ENCODE measurements around the gene NNMT.

- TF ChIP-seq CTCF (IDR thresholded peaks at IDR 0.05 in 2 of 3, conservative IDR thresholded peaks at IDR 0.05 in 1 of 3; ENCODE audit: borderline replicate concordance in 1 of 3, insufficient read depth in 1 of 3, low read depth in 2 of 3, low read length in 2 of 3) (no peak), POLR2A (IDR thresholded peaks at IDR 0.05; ENCODE audit: borderline replicate concordance, extremely low read depth, insufficient read depth, insufficient read length) (no peak), EZH2 (IDR thresholded peaks at IDR 0.05) (no peak), SP1 (IDR thresholded peaks at IDR 0.05; ENCODE audit: low read depth) (no peak), POLR2AphosphoS5 (IDR thresholded peaks at IDR 0.05; ENCODE audit: low read depth, low read length) (no peak), CEBPB (IDR thresholded peaks at IDR 0.05; ENCODE audit: low read depth) (no peak), MAX (IDR thresholded peaks at IDR 0.05) (no peak), ZBTB33 (IDR thresholded peaks at IDR 0.05; ENCODE audit: extremely low read depth, insufficient replicate concordance, low read length) (no peak), ZNF274 (IDR thresholded peaks at IDR 0.05; ENCODE audit: low read depth, low read length) (no peak), RAD21 (IDR thresholded peaks at IDR 0.05; ENCODE audit: low read depth) (no peak), SIN3A (IDR thresholded peaks at IDR 0.05; ENCODE audit: low read depth) (no peak)
These were observed 34.4 kb upstream of the NNMT start for GRCh38 chr11:114261791-114262190.

Measured in HCT116 (cell line).